DND-41 (cell line): ENCODE data around the gene PFDN2.

ENCODE experiments used
- CTCF ChIP-seq: IDR thresholded peaks from 2 replicates; pipeline ENCODE4 v1.5.1; 2012; ENCODE audit warnings: borderline replicate concordance, low read length, moderate library complexity, mild to moderate bottlenecking; ENCODE audit not compliant: poor library complexity, severe bottlenecking; ENCODE audit errors: extremely low read depth
- EZH2 ChIP-seq: IDR thresholded peaks from 3 replicates; pipeline ENCODE4 v1.6.1; 2012; ENCODE audit warnings: borderline replicate concordance, low read depth, mild to moderate bottlenecking, moderate library complexity, low read length, inconsistent platforms; ENCODE audit not compliant: severe bottlenecking

GRCh38 chr1:161071886-161072371, 45.9 kb downstream of the PFDN2 start:
- TF ChIP-seq CTCF (peak; percentile 58), EZH2 (no peak)
